HG02885 (cell line): ENCODE data around the gene LAMA5.
A peak's percentile ranks its signal among the peaks of the same experiment; 100 is the strongest.
"Not testable (repeated sequence)": the region's sequence is repeated elsewhere in the genome, so short reads cannot be mapped to it uniquely, and the experiment has no call there.

Source experiments
- ATAC-seq: cut with Tn5 transposase; IDR thresholded peaks from one replicate; pipeline ENCODE4 v1.9.1; 2021; ENCODE audit warnings: mild to moderate bottlenecking; ENCODE audit not compliant: unreplicated experiment, poor library complexity

The LAMA5 gene

GRCh38 chr20:62389601-62390087, 22.5 kb upstream of the LAMA5 start:
- no peak for ATAC-seq

- no peak for ATAC-seq
Measured at GRCh38 chr20:62388839-62389600, 21.9 kb upstream of the LAMA5 start.

GRCh38 chr20:62387933-62388635, 21.0 kb upstream of the LAMA5 start:
- ATAC-seq: no peak

GRCh38 chr20:62387219-62387913, 20.3 kb upstream of the LAMA5 start:
- ATAC-seq: no peak

- ATAC-seq: peak; percentile 77
Measured at GRCh38 chr20:62386383-62387218, 19.5 kb upstream of the LAMA5 start, which contains the start of gene RPS21. RPS21 (plus strand) TSS chr20:62387103; CDS start chr20:62387339, 236 bp downstream.

- ATAC-seq: peak; percentile 71
Measured at GRCh38 chr20:62382306-62383198, 15.4 kb upstream of the LAMA5 start.

- ATAC-seq: no peak
Measured at GRCh38 chr20:62381842-62382241, 14.7 kb upstream of the LAMA5 start.

- no peak for ATAC-seq
Measured at GRCh38 chr20:62381202-62381797, 14.2 kb upstream of the LAMA5 start.

GRCh38 chr20:62378215-62378614, 11.1 kb upstream of the LAMA5 start:
- ATAC-seq: no peak

- ATAC-seq: no peak
Measured at GRCh38 chr20:62377615-62378178, 10.6 kb upstream of the LAMA5 start.

- no peak for ATAC-seq
Measured at GRCh38 chr20:62377064-62377461, 10.0 kb upstream of the LAMA5 start.

- no peak for ATAC-seq
Measured at GRCh38 chr20:62376112-62377063, 9.3 kb upstream of the LAMA5 start.

GRCh38 chr20:62374331-62375152, 7.4 kb upstream of the LAMA5 start:
- ATAC-seq: no peak

GRCh38 chr20:62373631-62374179, 6.6 kb upstream of the LAMA5 start:
- ATAC-seq: not testable (repeated sequence)

GRCh38 chr20:62372042-62372993, 5.2 kb upstream of the LAMA5 start:
- ATAC-seq: no peak
